Renal cortex interstitium (tissue), 11 donors: ENCODE data around the gene BRD2. TPM values are rescaled to one million over a fixed set of nuclear protein-coding genes. Genes with fewer than 3 reads are reported as not detected.
A peak's percentile ranks its signal among the peaks of the same experiment; 100 is the strongest.

Source experiments
- DNase-seq, 11 donors: peaks; one replicate each; pipeline ENCODE4 v3.0.0-alpha.2; 2013; ENCODE audit warnings: low read depth in 9 of 11, low spot score in 4 of 11; ENCODE audit errors: extremely low read depth in 1 of 11
- polyA plus RNA-seq, 3 donors: library from polyadenylated mRNA; unstranded; fragments of 120-200 nt; gene quantifications; one replicate each; pipeline ENCODE4 v1.2.1, GENCODE V29; 2013; ENCODE audit not compliant: insufficient read length in 3 of 3

BRD2 gene
- polyA plus RNA-seq, 3 donors: 298 to 338 (median 312) TPM

DNA sequence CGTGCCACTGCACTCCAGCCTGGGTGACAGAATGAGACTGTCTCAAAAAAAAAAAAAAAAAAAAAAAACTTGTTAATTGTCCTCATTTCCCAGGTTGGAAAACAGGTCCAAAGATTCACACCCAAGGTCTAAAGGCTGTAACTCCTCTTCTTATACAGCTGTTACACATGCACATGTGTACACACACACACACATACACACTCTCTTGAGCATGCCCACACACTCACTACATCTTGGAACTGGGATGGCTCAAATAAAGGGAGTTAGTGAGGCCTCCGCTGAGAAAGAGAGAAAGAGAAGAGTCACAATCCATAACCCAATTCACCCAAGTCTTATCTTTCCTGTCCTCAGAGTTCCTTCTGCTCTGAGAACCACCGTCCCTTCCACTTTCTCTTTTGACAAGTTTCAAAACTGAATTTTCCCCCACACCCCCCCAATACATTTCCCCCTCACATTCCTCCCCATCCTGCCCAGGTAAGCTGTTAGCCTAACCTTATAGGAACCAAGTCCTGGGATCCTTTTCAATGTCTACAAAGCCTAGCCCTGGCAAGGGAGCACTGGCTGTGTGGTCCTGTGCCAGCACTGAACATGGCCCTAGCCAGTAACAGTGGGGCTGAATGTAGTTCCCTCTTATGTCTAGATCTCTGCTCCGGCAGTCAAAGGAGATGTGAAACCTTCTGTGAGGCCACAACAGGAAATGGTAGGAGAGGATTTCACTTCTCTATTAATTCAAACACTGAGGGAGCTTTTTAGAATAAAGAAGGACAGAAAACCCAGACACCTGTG lies 24.3 kb upstream of the BRD2 start:
- DNase-seq: no peak

DNA sequence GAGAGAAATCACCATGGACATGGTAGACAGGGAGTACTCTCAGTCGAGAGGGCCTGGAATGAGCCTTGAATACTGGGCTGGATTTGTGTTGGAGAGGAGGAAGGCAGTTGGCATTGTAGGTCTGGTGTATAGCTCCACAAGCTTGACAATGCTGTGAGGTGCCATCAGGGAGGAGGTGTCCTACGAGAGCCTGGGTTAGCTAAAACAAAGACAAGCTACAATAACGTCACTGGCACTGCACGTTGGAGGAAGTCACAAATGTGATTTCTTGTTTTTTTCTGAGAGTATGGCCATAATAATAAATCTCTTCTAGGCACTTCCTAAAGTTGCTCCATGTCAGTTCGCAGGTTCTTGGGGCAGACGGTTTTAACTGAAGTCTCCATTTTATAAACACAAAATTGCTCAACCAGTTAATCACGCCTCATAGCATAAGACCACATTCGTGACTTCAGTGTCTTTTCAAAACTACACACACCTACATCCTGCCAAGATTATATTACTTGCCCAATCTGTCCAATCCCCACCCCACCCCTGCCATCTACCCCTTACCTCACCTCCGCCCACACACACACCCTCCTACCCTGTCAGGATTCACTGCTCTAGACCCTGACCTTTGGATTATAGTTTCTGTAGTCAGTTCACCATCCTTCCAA lies 23.2 kb upstream of the BRD2 start:
- DNase-seq: no peak

DNA sequence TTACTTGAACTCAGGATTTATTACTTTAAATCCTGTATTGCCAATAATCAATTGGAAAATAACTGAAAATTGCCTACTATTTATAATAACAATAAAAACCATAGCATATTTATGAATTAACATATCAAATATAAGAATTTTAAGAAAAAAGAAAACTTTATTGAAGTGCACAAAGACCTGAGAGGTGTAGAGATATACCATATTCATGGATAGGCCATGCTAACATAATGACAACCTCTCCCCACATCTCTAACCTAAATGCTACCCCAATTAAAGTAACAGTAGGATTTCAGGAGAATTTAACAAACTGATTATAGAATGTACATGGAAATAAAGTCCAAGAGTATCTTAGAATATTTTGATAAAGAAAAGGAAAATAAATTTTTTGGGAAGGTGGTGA lies 22.4 kb upstream of the BRD2 start:
- no peak for DNase-seq

DNA sequence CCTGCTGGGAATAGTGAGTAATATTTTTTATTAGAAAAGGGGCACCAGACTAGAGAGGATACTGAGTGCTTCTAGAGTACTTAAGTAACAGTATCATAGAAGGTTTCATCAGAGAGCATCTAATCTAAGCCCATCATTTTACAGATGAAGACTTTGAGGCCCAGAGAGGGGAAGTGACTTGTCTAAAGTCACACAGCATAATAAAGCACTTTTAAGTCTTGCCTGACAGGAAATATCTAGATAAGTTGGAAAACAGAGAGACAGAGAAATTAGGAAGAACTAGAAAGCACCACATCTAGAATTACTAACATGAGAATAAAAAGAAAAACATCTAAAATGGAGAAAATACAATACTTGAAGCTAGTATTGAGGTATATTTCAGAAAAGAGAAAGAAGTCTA lies 21.5 kb upstream of the BRD2 start:
- no peak for DNase-seq

DNA sequence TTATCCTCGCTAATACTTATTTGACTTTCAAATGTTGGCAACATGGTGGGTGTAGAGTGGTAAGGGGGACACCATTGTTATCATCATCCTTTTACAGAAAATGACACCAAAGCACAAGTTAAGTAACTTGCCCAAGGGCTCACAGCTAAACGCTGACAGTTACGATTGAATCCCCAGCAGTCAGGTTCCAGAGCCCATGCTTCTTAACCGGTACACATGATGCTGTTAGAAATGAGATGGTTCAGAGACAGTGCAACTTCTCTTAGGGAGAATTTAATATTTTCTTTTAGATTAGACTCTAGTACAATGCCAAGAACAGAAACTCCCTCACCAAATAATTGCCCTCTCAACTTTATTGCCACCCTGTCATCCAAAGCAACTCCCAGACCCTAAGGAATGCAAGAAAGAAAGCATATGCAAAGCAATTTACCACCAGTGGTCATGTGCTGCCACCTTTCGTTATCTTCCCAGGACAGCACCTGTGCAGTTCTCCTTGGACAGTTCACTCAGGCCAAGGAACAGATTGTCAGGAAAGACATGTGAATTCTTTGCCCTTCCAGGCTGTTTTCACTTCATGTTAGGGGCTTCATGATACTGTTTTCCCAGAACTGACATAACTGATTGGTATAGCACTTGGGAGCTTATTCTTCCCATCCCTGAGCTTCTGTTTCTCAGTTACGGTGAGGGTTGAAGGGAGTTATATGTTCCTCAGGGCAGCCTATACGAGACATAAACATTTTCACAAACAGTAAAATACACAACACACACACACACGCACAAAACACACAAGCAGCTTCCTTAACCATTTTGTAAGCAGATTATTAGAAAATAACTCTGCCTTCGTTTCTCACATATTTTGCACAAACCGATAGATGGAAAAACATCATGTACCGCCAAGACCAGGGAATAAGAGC lies 20.6 kb upstream of the BRD2 start:
- peak in 3 of 11 donors; percentile 67 to 76 (median 68) for DNase-seq

DNA sequence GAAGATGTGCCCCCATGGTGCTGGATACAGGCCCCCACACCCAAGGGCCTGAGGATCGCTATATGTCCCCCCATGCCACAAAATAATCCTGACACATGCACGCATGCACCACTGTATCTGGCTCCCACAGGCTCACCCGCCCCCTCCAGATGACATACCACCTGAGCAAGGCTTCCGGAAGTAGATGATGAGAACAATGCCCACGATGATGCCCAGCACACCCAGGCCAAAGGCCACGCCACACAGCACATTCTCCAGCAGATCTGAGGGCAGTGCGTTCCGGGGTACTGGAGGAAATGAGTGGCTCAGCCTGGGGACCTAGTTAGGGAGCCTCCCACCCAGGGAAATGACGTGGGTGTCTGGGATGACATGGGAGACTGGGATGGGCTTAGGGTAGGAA lies 19.3 kb upstream of the BRD2 start:
- DNase-seq: no peak

DNA sequence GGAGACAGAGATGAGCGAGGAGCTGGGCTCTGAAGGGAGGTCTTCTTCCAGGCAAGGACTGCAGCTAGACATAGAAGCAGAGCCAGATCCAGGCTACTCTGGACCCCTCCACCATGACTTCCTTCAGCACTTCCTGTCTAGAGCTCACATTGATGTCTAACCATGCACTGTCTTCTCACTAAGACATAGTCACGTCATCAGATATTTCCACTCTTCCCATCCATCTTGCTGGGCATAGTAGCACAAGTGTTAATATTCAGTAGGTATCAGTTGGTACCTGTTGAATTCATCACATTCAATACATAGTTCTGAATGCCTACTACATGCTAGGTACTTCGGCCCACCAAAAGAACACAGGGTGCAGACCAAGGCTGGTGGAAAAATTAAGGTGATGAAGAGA lies 18.4 kb upstream of the BRD2 start:
- DNase-seq: no peak

DNA sequence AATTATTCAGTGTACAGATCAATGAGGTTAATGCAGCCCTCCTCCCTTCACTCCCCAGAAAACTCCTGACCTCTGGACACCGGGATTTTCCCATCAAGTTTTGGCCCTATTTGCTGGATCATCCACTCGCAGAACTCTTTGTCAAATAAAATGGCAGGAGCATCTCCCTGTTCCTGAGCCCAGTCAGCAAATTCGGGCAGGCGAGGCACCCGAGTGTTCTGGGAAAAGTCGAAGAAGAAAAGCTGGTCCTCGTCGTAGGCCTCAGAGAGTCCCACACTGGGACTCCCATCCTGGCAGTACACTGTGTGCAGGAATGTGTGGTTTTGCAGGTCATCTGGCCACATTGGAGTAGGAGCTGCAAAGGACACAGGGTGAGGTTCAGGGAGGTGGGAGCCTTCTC lies 17.9 kb upstream of the BRD2 start:
- no peak for DNase-seq

DNA sequence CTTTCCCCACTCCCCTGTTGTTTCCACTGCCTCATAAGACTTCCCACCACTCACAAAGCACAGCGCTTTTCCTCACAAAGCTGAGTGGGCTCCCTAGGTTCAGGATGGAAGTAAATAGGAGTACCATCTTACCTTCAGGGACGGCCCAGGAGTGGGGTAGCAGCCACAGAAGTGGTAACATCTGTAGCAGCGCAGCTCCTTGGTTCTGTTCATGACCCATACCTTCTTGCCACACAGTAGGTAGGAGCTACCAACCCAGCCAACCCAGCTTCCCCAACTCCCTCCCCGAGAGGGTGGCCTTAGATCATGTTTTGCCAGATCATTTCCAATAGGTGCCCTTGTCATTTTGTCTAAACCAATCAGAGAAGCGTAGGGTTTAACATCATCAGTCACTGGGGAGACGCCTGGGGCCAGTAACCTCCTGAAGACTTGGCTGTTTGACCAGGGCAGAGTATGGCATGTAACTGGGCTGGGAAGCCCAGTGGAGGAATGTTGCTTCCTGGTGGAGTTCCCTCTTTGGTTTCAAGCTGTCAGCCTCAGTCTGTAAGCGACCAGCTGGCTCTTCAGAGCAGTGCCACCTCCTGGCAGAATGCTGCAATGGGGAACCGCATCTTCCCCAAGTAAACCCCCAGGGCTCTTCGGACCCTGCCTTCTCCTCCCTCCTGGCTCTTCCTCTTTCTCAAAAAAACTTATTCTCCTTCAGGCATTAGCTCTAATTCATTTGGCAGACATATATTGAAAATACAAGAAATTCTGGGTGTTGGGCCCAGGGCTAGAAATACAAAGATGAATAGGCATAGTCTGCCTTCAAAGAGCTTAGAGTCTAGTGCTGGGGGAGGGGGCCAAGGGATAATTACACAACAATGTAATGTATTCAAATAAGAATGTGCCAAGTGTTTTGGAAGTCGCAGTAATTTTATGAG lies 15.3 kb upstream of the BRD2 start, which contains the start of gene HLA-DMA:
Gene HLA-DMA (minus strand): TSS at position 281 of the 923 bp plus-strand sequence. CDS start 61 bp downstream, at position 220.
- DNase-seq: peak in 2 of 11 donors; percentile 64 to 81

DNA sequence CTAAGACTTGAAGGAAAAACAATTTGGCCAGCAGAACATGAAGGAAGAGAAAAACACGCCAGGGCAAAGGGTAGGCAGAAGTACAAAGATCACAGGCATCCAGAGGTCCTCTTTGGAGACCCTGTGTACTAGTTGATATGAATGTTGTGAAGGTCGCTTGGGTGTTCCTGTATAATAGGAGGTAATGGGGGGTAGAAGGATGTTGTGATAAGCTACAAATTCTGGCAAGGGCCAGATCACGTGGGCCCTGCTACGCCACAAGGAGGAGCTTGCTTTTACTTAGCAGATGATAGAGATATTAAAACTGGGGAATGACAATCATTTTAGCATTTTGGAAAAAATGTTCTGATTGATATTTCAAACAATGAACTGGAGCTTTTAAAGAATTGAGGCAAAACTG lies 14.6 kb upstream of the BRD2 start:
- no peak for DNase-seq

DNA sequence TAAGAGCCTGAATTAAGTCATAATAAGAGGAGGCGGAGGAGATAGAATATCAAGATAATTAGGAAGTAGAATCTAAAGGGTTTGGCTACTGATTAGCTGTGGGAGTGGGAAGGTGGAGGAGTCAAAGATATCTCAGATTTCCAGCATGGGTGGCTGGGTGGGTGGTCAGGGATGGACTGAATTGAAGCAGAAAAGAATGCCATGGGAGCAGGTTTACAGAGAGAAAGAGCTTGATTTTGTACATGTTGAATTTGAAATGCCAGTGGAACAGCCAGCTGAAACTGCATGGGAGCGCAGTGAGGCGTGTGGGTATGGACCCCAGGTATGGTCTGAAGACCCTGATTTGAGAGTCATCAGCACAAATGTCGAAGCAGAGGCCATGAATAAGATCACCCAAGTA lies 14.1 kb upstream of the BRD2 start:
- no peak for DNase-seq

DNA sequence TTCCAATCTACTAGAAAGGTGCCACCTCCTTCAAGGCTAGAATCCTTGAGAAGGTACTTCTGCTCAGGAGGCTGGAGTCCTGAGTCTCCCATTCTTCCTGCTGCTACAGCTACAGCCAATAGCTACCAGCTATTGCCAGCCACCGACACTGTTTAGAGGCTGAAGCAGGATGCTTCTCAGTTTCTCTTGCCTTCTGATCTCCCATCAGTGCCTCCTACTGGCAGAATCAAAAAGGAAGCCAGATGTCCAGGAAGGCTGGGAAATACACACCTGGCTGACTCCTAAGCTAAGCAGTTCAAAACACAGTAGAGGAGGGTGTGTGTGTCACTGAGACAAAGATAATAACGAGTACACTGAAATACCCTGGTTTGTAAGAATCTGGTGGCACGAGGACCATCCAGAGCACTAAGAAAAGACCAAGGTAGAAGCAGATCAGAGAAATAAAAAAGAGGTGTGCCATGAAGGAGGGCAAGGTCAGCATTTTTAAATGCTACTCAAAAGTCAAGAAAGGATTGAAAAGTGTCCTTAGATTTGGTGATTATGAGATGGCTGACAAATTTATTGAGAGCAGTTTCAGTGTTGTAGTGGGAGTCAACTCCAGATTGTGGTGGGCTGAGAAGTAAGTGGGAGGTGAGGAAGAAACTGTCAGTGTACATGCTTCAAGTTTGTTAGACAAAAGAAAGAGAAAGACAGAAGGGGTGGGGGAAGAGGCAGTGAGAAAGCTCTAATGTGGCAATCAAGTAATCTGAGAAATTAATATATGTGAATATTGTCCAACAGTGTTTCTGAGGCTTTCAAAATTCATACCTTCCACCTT lies 13.2 kb upstream of the BRD2 start:
- DNase-seq: no peak

DNA sequence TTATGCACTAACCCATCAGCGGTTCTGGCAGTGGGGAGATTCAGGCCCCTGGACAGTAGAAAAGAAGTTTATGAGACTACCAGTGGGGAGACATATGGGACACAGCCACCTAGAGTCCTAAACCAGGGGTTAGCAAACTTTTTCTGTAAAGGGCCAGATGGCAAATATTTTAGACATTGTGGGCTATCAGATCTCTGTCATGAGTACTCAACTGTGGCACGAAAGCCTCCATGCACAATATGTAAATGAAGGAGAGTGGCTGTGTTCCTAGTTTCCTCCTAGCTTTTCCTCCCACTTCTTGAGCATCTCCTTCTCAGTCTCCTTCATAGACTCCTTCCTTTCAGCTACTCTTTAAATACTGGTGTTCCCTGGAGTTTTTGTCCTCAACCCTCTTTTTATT lies 12.2 kb upstream of the BRD2 start:
- DNase-seq: no peak

DNA sequence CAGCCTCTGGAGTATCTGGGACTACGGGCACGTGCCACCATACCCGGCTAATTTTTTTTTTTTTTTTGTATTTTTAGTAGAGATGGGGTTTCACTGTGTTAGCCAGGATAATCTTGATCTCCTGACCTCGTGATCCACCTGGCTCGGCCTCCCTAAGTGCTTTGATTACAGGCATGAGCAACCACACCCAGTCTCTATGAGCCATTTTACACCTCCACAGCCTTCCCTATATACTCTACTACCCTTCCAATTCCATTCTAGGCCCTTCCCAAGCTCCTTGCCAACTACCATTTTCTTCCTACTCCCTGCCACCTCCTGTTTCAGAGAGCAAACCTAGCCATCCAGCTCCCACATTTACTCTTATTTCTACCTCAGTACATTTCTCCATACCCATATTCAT lies 7.8 kb upstream of the BRD2 start:
- no peak for DNase-seq

DNA sequence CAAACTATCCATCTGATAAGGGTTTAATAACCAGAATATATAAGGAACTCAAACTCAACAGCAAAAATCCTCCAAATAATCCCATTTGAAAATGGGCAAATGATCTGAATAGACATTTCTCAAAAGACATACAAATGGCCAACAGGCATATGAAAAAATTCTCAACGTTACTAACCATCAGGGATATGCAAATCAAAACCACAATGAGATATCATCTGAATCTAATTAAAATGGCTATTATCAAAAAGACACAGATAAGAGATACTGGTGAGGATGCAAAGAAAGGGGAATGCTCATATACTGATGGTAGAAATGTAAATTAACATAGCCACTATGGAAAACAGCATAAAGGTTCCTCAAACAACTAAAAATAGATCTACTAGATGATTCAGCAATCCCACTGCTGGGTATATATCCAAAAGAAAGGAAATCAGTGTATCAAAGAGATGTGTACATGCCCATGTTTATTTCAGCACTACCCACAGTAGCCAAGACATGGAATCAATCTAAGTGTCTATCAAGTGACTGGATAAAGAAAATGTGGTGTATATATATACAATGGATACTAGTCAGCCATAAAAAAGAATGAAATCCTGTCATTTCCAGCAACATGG lies 6.1 kb upstream of the BRD2 start:
- no peak for DNase-seq

DNA sequence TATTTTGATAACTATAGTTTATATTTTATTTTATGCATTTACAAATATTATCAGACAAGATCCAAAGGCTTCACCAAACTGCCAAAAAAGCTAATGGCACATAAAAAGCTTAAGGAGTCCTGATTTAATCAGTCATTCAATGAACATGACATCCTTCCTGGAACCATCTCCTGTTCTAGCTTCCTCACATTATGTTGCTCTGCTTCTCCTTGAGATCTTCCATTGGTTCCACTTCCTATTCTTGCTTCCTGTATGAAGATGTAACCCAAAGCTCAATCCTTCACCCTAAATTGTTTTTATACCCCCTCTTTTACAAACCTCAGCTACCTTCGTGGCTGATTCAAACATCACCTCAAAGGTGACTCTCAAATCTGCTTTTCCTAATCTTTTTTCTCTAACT lies 4.5 kb upstream of the BRD2 start:
- no peak for DNase-seq

DNA sequence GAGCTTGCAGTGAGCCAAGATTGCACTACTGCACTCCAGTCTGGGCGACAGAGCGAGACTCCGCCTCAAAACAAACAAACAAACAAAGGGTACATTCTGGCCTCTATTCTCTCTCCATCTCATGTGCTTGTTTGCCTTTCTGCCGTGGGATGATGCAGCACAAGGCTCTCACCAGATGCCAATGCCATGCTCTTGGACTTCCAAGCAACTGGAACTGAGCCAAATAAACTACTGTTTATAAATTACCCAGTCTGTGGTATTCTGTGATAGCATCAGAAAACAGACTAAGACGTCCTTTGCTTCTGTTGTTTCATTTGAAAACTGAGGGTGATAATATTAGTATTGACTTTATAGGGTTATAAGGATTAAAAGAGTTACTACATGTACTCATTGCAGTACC lies 3.6 kb upstream of the BRD2 start:
- DNase-seq: no peak
